ENCODE data around the gene NUMA1. TPM values are rescaled to one million over a fixed set of nuclear protein-coding genes. Genes with fewer than 3 reads are reported as not detected.

Gene NUMA1
- total and polyA plus RNA-seq, 9 of the 15 experiments (the other 6 are each of a cell fraction or from before 2014, with no cell fraction given) = 4.1 to 104 (median 51.2) TPM

DNA sequence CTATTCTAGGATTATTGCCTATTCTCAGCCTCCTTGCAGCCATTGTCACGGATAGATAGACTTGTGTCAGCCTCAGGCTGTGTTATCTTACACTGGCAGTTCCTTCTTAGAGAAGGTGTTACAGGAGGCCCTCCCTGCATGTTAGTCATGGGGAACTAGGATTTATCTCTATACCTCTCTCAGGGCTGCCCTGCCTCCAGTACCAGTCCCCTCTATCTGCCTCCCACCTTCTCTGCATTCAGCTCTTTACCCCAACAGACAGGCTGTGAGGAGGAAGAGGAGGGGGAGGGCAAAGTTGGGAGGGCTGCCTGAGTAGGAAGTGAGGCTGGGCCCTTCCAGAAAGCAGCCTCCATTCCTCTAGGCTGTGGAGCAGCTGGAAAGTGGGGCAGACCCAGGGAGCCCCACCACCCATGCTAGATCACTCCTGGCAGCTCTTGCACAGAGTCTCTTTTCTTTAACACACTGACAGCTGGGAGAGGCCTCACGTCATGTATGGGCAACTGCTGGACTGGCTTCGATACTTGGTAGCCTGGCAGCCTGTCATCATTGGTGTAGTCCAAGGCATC, 84.5 kb downstream of the NUMA1 start (continued):
- TF ChIP-seq TGIF2 (CRISPR knock-in tag; IDR thresholded peaks at IDR 0.05) (no peak), TEAD1 (CRISPR knock-in tag; IDR thresholded peaks at IDR 0.05) (no peak), L3MBTL2 (IDR thresholded peaks at IDR 0.05) (no peak), KLF6 (CRISPR knock-in tag; IDR thresholded peaks at IDR 0.05; ENCODE audit: borderline replicate concordance) (no peak), HMGN3 (IDR thresholded peaks at IDR 0.05; ENCODE audit: borderline replicate concordance, extremely low read depth, insufficient read length, low read depth, low read length) (no peak), SP1 (CRISPR knock-in tag; IDR thresholded peaks at IDR 0.05) (no peak), RFX5 (IDR thresholded peaks at IDR 0.05; ENCODE audit: low read depth, low read length) (no peak), CEBPG (CRISPR knock-in tag; IDR thresholded peaks at IDR 0.05) (no peak), CEBPG (tag; conservative IDR thresholded peaks at IDR 0.05 in 1 of 2, IDR thresholded peaks at IDR 0.05 in 1 of 2) (no peak), RBM15 (IDR thresholded peaks at IDR 0.05; ENCODE audit: insufficient read depth, low read length) (no peak), PHF8 (IDR thresholded peaks at IDR 0.05; ENCODE audit: borderline replicate concordance, low read length) (no peak), KDM5B (IDR thresholded peaks at IDR 0.05; ENCODE audit: insufficient replicate concordance, low read depth, low read length) (no peak), ZNF384 (IDR thresholded peaks at IDR 0.05; ENCODE audit: low read depth, low read length) (no peak), SAFB (IDR thresholded peaks at IDR 0.05; ENCODE audit: borderline replicate concordance, low read depth, low read length) (no peak), RBM34 (IDR thresholded peaks at IDR 0.05; ENCODE audit: borderline replicate concordance, insufficient read depth, low read length) (no peak), RBM25 (IDR thresholded peaks at IDR 0.05; ENCODE audit: low read depth, low read length, severe bottlenecking) (no peak), NFIC (IDR thresholded peaks at IDR 0.05) (peak; percentile 87), ZSCAN29 (IDR thresholded peaks at IDR 0.05) (no peak), CXXC5 (CRISPR knock-in tag; IDR thresholded peaks at IDR 0.05) (peak; percentile 18; the same call in 1 of the 2 replicates), ZNF644 (tag; IDR thresholded peaks at IDR 0.05; ENCODE audit: low read depth) (no peak), ZNF41 (CRISPR knock-in tag; conservative IDR thresholded peaks at IDR 0.05) (no peak), HEY1 (CRISPR knock-in tag; IDR thresholded peaks at IDR 0.05; ENCODE audit: borderline replicate concordance) (no peak), MLLT1 (IDR thresholded peaks at IDR 0.05) (no peak)
- TF ChIP-seq, protein P1, sequence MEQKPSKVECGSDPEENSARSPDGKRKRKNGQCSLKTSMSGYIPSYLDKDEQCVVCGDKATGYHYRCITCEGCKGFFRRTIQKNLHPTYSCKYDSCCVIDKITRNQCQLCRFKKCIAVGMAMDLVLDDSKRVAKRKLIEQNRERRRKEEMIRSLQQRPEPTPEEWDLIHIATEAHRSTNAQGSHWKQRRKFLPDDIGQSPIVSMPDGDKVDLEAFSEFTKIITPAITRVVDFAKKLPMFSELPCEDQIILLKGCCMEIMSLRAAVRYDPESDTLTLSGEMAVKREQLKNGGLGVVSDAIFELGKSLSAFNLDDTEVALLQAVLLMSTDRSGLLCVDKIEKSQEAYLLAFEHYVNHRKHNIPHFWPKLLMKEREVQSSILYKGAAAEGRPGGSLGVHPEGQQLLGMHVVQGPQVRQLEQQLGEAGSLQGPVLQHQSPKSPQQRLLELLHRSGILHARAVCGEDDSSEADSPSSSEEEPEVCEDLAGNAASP (IDR thresholded peaks at IDR 0.05) = no peak
- TF ChIP-seq, protein P2, sequence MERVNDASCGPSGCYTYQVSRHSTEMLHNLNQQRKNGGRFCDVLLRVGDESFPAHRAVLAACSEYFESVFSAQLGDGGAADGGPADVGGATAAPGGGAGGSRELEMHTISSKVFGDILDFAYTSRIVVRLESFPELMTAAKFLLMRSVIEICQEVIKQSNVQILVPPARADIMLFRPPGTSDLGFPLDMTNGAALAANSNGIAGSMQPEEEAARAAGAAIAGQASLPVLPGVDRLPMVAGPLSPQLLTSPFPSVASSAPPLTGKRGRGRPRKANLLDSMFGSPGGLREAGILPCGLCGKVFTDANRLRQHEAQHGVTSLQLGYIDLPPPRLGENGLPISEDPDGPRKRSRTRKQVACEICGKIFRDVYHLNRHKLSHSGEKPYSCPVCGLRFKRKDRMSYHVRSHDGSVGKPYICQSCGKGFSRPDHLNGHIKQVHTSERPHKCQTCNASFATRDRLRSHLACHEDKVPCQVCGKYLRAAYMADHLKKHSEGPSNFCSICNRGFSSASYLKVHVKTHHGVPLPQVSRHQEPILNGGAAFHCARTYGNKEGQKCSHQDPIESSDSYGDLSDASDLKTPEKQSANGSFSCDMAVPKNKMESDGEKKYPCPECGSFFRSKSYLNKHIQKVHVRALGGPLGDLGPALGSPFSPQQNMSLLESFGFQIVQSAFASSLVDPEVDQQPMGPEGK (CRISPR knock-in tag; IDR thresholded peaks at IDR 0.05; ENCODE audit: borderline replicate concordance) = no peak

Measured in K562 (cell line).